ENCODE measurements around the gene GABRR2. TPM values are rescaled to one million over a fixed set of nuclear protein-coding genes. Genes with fewer than 3 reads are reported as not detected.

GABRR2 gene
- total and polyA plus RNA-seq, 10 of the 15 experiments (the other 5 are each of a cell fraction or from before 2014, with no cell fraction given), result 0.16 to 0.72 (median 0.32) TPM; not detected in 2

DNA sequence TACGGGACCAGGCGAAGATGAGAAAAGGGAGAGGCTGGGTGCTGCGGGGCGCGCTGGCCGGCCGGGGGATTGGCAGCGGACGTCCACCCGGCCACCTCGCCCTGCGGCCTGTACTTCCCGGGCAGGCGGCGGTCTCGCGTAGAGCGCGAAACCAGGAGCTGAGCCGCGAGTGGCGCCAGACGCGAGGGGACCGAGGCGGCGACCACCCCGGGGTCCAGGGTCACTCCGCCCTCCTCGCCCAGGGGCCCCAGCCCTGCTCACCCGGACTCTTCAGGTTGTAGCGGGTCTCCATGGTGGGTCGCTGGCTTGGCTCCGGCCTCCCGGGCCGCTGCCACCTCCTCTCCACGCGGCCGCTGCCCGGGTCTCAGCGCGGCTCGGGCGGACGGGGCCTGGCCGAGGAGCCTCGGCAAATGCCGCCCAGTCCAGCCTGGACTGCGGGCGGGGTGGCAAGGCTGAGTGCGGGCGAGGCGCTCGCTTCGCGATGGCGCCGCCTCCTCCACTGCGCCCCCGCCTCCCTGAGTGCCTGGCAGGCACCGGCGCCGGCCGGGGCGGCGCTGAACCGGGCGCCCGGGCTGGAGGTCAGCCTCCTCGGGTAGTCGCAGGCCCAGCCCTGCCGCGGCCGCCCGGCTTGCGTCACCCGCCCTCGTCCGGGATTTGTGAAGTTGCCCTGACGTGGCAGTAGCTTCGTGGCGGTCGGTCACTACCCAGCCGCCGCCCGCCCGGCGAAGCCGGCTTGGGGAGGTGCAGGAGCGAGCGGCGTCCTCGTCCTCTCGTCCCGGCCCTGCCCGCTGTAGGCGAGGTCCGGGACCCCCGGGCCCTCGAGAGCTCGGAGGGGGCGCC is 37.4 kb upstream of the GABRR2 start, which contains the start of gene UBE2J1 (continued):
- TF ChIP-seq ZBED1 (IDR thresholded peaks at IDR 0.05; ENCODE audit: borderline replicate concordance) (0 out of 2 replicates have a peak, but pooled peaks have one; percentile 40), CBX5 (IDR thresholded peaks at IDR 0.05; ENCODE audit: low read depth) (no peak), RELA (IDR thresholded peaks at IDR 0.05; ENCODE audit: borderline replicate concordance, partially characterized antibody) (no peak), ASH2L (IDR thresholded peaks at IDR 0.05; ENCODE audit: borderline replicate concordance, low read depth) (no peak), SMC3 (IDR thresholded peaks at IDR 0.05; ENCODE audit: borderline replicate concordance, low read length) (no peak), ZNF622 (IDR thresholded peaks at IDR 0.05) (no peak), POLR2AphosphoS2 (IDR thresholded peaks at IDR 0.05; ENCODE audit: low read depth, low read length) (0 out of 2 replicates have a peak, but pooled peaks have one; percentile 54), ZZZ3 (IDR thresholded peaks at IDR 0.05; ENCODE audit: control insufficient read depth, insufficient read length, low read depth) (no peak), POLR2A (IDR thresholded peaks at IDR 0.05; ENCODE audit: low read depth, low read length) (peak; percentile 95), IKZF2 (IDR thresholded peaks at IDR 0.05) (no peak; a peak in 1 of 4 replicates), RAD21 (IDR thresholded peaks at IDR 0.05; ENCODE audit: insufficient read depth, low read depth, low read length) (no peak), SMARCA5 (IDR thresholded peaks at IDR 0.05) (peak; percentile 85), MYC (IDR thresholded peaks at IDR 0.05; ENCODE audit: insufficient read depth, insufficient read length, insufficient replicate concordance, low read length, severe bottlenecking) (no peak), TARDBP (IDR thresholded peaks at IDR 0.05; ENCODE audit: borderline replicate concordance) (no peak), PML (IDR thresholded peaks at IDR 0.05; ENCODE audit: low read length) (peak; percentile 86), ZNF217 (IDR thresholded peaks at IDR 0.05) (0 out of 2 replicates have a peak, but pooled peaks have one; percentile 34), MTA3 (IDR thresholded peaks at IDR 0.05; ENCODE audit: borderline replicate concordance, low read length) (no peak), SREBF1 (IDR thresholded peaks at IDR 0.05; ENCODE audit: low read length) (no peak)
- TF ChIP-seq, protein P1, sequence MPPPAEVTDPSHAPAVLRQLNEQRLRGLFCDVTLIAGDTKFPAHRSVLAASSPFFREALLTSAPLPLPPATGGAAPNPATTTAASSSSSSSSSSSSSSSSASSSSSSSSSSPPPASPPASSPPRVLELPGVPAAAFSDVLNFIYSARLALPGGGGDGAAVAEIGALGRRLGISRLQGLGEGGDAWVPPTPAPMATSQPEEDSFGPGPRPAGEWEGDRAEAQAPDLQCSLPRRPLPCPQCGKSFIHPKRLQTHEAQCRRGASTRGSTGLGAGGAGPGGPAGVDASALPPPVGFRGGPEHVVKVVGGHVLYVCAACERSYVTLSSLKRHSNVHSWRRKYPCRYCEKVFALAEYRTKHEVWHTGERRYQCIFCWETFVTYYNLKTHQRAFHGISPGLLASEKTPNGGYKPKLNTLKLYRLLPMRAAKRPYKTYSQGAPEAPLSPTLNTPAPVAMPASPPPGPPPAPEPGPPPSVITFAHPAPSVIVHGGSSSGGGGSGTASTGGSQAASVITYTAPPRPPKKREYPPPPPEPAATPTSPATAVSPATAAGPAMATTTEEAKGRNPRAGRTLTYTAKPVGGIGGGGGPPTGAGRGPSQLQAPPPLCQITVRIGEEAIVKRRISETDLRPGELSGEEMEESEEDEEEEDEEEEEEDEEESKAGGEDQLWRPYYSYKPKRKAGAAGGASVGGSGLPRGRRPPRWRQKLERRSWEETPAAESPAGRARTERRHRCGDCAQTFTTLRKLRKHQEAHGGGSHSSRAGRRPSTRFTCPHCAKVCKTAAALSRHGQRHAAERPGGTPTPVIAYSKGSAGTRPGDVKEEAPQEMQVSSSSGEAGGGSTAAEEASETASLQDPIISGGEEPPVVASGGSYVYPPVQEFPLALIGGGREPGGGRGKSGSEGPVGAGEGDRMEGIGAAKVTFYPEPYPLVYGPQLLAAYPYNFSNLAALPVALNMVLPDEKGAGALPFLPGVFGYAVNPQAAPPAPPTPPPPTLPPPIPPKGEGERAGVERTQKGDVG (CRISPR knock-in tag; IDR thresholded peaks at IDR 0.05), result no peak
- TF ChIP-seq, protein P2, sequence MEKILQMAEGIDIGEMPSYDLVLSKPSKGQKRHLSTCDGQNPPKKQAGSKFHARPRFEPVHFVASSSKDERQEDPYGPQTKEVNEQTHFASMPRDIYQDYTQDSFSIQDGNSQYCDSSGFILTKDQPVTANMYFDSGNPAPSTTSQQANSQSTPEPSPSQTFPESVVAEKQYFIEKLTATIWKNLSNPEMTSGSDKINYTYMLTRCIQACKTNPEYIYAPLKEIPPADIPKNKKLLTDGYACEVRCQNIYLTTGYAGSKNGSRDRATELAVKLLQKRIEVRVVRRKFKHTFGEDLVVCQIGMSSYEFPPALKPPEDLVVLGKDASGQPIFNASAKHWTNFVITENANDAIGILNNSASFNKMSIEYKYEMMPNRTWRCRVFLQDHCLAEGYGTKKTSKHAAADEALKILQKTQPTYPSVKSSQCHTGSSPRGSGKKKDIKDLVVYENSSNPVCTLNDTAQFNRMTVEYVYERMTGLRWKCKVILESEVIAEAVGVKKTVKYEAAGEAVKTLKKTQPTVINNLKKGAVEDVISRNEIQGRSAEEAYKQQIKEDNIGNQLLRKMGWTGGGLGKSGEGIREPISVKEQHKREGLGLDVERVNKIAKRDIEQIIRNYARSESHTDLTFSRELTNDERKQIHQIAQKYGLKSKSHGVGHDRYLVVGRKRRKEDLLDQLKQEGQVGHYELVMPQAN (conservative IDR thresholded peaks at IDR 0.05), result peak; percentile 65; the same call in 1 of the 2 replicates
- TF ChIP-seq, protein P3, sequence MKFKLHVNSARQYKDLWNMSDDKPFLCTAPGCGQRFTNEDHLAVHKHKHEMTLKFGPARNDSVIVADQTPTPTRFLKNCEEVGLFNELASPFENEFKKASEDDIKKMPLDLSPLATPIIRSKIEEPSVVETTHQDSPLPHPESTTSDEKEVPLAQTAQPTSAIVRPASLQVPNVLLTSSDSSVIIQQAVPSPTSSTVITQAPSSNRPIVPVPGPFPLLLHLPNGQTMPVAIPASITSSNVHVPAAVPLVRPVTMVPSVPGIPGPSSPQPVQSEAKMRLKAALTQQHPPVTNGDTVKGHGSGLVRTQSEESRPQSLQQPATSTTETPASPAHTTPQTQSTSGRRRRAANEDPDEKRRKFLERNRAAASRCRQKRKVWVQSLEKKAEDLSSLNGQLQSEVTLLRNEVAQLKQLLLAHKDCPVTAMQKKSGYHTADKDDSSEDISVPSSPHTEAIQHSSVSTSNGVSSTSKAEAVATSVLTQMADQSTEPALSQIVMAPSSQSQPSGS (IDR thresholded peaks at IDR 0.05; ENCODE audit: low read length), result no peak
- TF ChIP-seq, protein P4, sequence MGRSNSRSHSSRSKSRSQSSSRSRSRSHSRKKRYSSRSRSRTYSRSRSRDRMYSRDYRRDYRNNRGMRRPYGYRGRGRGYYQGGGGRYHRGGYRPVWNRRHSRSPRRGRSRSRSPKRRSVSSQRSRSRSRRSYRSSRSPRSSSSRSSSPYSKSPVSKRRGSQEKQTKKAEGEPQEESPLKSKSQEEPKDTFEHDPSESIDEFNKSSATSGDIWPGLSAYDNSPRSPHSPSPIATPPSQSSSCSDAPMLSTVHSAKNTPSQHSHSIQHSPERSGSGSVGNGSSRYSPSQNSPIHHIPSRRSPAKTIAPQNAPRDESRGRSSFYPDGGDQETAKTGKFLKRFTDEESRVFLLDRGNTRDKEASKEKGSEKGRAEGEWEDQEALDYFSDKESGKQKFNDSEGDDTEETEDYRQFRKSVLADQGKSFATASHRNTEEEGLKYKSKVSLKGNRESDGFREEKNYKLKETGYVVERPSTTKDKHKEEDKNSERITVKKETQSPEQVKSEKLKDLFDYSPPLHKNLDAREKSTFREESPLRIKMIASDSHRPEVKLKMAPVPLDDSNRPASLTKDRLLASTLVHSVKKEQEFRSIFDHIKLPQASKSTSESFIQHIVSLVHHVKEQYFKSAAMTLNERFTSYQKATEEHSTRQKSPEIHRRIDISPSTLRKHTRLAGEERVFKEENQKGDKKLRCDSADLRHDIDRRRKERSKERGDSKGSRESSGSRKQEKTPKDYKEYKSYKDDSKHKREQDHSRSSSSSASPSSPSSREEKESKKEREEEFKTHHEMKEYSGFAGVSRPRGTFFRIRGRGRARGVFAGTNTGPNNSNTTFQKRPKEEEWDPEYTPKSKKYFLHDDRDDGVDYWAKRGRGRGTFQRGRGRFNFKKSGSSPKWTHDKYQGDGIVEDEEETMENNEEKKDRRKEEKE (IDR thresholded peaks at IDR 0.05), result no peak
